Prostate gland (tissue), 2 donors: Measurements from ENCODE around the gene ST3GAL2.

Experiments used
- CTCF ChIP-seq, 4 experiments: fragments of 200-600 bp in 2 of 4; fragments of 450-650 bp in 2 of 4; sonication (generic) in 2 of 4; IDR thresholded peaks; 1 replicate in 3 of 4; 2 replicates in 1 of 4; pipeline ENCODE4 v1.5.1; 2016 to 2019; ENCODE audit warnings: antibody characterized with exemption in 4 of 4, mild to moderate bottlenecking in 2 of 4, moderate library complexity in 2 of 4
- POLR2A ChIP-seq: fragments of 450-650 bp; IDR thresholded peaks from one replicate; pipeline ENCODE4 v1.6.1; 2016; ENCODE audit warnings: antibody characterized with exemption, mild to moderate bottlenecking
- POLR2AphosphoS5 ChIP-seq: sonication (generic); formaldehyde crosslinking; IDR thresholded peaks from one replicate; pipeline ENCODE4 v1.6.1; 2017; ENCODE audit warnings: antibody characterized with exemption

GRCh38 chr16:70422543-70422942, 16.4 kb downstream of the ST3GAL2 start:
- TF ChIP-seq CTCF (IDR thresholded peaks at IDR 0.05) (no peak), POLR2AphosphoS5 (no peak), POLR2A (no peak)
